Measurements from ENCODE around the gene LDHB.

DNA sequence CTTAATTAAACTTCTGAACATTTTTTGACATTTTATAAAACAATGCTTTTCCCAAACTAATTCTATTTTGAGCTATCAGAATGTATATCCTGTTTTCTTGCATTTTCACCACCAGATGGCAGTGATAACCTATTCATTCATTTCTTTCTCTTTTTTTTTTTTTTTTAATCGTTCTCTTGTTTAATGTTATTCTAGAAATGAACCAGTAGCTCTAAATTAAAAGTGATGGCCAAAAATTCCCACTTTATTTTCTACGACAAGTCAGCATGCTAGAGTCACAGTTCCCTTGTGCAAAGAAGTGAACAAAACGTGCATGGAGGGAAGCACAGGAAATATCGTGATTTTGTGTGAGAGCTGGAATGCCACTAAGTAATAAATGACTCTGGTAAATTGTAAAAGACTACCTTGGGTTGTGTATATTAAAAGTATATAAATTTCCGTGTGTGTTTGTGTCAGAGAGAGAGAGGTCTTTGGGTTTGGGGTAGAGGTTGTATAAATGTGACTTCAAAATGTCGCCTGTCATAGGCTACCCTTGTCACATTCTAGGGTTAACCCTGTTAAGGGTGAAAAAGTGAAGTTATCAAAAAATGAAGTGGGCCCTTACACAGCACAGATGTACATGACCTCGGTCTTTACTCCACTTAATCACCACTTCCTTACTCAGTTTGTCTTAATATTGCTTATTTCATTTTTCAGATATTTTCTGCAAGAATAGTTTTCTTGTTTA lies 40.4 kb upstream of the LDHB start:
- no peak for TF ChIP-seq EP300 (IDR thresholded peaks at IDR 0.05)
- TF ChIP-seq, protein P1, sequence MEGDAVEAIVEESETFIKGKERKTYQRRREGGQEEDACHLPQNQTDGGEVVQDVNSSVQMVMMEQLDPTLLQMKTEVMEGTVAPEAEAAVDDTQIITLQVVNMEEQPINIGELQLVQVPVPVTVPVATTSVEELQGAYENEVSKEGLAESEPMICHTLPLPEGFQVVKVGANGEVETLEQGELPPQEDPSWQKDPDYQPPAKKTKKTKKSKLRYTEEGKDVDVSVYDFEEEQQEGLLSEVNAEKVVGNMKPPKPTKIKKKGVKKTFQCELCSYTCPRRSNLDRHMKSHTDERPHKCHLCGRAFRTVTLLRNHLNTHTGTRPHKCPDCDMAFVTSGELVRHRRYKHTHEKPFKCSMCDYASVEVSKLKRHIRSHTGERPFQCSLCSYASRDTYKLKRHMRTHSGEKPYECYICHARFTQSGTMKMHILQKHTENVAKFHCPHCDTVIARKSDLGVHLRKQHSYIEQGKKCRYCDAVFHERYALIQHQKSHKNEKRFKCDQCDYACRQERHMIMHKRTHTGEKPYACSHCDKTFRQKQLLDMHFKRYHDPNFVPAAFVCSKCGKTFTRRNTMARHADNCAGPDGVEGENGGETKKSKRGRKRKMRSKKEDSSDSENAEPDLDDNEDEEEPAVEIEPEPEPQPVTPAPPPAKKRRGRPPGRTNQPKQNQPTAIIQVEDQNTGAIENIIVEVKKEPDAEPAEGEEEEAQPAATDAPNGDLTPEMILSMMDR (IDR thresholded peaks at IDR 0.05) = peak; percentile 43 to 71 (median 53)
- TF ChIP-seq POLR2AphosphoS5 (IDR thresholded peaks at IDR 0.05) = no peak

All from sigmoid colon (tissue), 4 donors.